Pons (tissue), 1 donor: ENCODE data around the gene CLK2.
"Not testable (repeated sequence)": the region's sequence is repeated elsewhere in the genome, so short reads cannot be mapped to it uniquely, and the experiment has no call there.

ENCODE experiments used
- DNase-seq: peaks from one replicate; pipeline ENCODE4 v3.0.0-alpha.2; 2016; ENCODE audit warnings: low spot score

The CLK2 gene

GRCh38 chr1:155242805-155243358, 30.4 kb downstream of the CLK2 start:
- DNase-seq = peak; percentile 41

GRCh38 chr1:155241841-155242264, 31.5 kb downstream of the CLK2 start:
- DNase-seq = no peak

GRCh38 chr1:155241069-155241679, 32.1 kb downstream of the CLK2 start:
- DNase-seq = peak; percentile 95

GRCh38 chr1:155236451-155236850, 36.9 kb downstream of the CLK2 start:
- DNase-seq = no peak

GRCh38 chr1:155235375-155235774, 37.9 kb downstream of the CLK2 start:
- DNase-seq = not testable (repeated sequence)

GRCh38 chr1:155233502-155233901, 39.8 kb downstream of the CLK2 start:
- DNase-seq = not testable (repeated sequence)

GRCh38 chr1:155232001-155232978, 41.0 kb downstream of the CLK2 start:
- peak; percentile 53 for DNase-seq

GRCh38 chr1:155231302-155231701, 42.0 kb downstream of the CLK2 start:
- DNase-seq = not testable (repeated sequence)

- DNase-seq = no peak
These were observed 45.2 kb downstream of the CLK2 start for GRCh38 chr1:155228096-155228427.

- peak; percentile 99 for DNase-seq
These were observed 45.8 kb downstream of the CLK2 start for GRCh38 chr1:155227261-155228095.

- DNase-seq = peak; percentile 61
These were observed 46.4 kb downstream of the CLK2 start for GRCh38 chr1:155226910-155227260.

GRCh38 chr1:155226188-155226909, 47.0 kb downstream of the CLK2 start:
- DNase-seq = peak; percentile 83

- DNase-seq = not testable (repeated sequence)
These were observed 47.9 kb downstream of the CLK2 start for GRCh38 chr1:155225404-155225759.

- DNase-seq = no peak
These were observed 50.3 kb downstream of the CLK2 start for GRCh38 chr1:155223047-155223446.

GRCh38 chr1:155220211-155220965, 52.9 kb downstream of the CLK2 start:
- not testable (repeated sequence) for DNase-seq

- DNase-seq = peak; percentile 74
These were observed 53.7 kb downstream of the CLK2 start for GRCh38 chr1:155219592-155220031.

- peak; percentile 93 for DNase-seq
These were observed 54.3 kb downstream of the CLK2 start for GRCh38 chr1:155218854-155219591.

GRCh38 chr1:155214702-155215101, 58.6 kb downstream of the CLK2 start:
- not testable (repeated sequence) for DNase-seq
